Ovary (tissue), 10 donors: ENCODE results near the gene SRM. TPM values are rescaled to one million over a fixed set of nuclear protein-coding genes. Genes with fewer than 3 reads are reported as not detected.

ENCODE experiments used
- DNase-seq, 5 donors: peaks; one replicate each; pipeline ENCODE4 v3.0.0-alpha.2; 2019 to 2020
- H3K27ac ChIP-seq, 2 donors: fragments of 200-600 bp; one replicate each; pipeline versions ENCODE4 v1.5.1 to v1.8.0; 2019 to 2022
- H3K27me3 ChIP-seq: fragments of 200-600 bp; one replicate; pipeline ENCODE4 v1.8.0; 2022
- H3K36me3 ChIP-seq: fragments of 200-600 bp; sonication (generic); one replicate; pipeline ENCODE4 v1.5.1; 2019
- H3K4me1 ChIP-seq: one replicate; pipeline ENCODE4 v1.8.1; 2013; ENCODE audit warnings: mild to moderate bottlenecking, moderate library complexity; ENCODE audit not compliant: insufficient read depth
- H3K4me3 ChIP-seq: fragments of 200-600 bp; sonication (generic); one replicate; pipeline ENCODE4 v1.5.1; 2017
- H3K9me3 ChIP-seq, 2 donors: fragments of 200-600 bp in 1 of 2; sonication (generic) in 1 of 2; one replicate each; pipeline versions ENCODE4 v1.5.1 to v1.8.1; 2013 to 2019; ENCODE audit warnings: mild to moderate bottlenecking in 1 of 2, moderate library complexity in 1 of 2
- EP300 ChIP-seq: sonication (generic); formaldehyde crosslinking; IDR thresholded peaks from one replicate; pipeline ENCODE4 v1.6.1; 2017; ENCODE audit warnings: antibody characterized with exemption
- POLR2A ChIP-seq: fragments of 450-650 bp; IDR thresholded peaks from one replicate; pipeline ENCODE4 v1.6.1; 2017; ENCODE audit warnings: antibody characterized with exemption, mild to moderate bottlenecking, moderate library complexity
- WGBS, 3 donors: extraction: QIAGEN DNeasy Blood & Tissue Kit in 1 of 3; methylation state at CpG; one replicate each; pipeline versions ENCODE4 v1.1.5 to v1.1.7; 2013 to 2017; 5-methylcytosine and 5-hydroxymethylcytosine counted together
- intact Hi-C, 4 donors: fragments of 100-400 bp; cut with DNase I; formaldehyde crosslinking; loops; one replicate each; pipeline versions ENCODE4 v1.11.0 to v1.15.1; 2022 to 2023
- long read RNA-seq, 3 donors: library from polyadenylated mRNA in 2 of 3; unstranded in 2 of 3; transcript quantifications; one replicate each; pipeline ENCODE4 v2.0.0 and lab custom pipeline, GENCODE V29; 2021 to 2026
- polyA plus RNA-seq, 2 donors: library from polyadenylated mRNA; stranded (reverse); fragments of 200-250 nt in 1 of 2; fragments of 350-450 nt in 1 of 2; fragmentation: Illumina TruSeq in 1 of 2; extraction: RNeasy Lipid Tissue Mini Kit (QIAGEN cat#74804) in 1 of 2; gene quantifications; one replicate each; pipeline ENCODE4 v1.2.3, GENCODE V29; 2013 to 2014
- total RNA-seq, 7 donors: library from RNA; depleted of rRNA in 2 of 7; stranded (reverse); fragments of >200 nt in 2 of 7; fragmentation: NEBNext Ultra II Directional in 3 of 7; extraction: Animal tissue kit (Norgen Biotek cat#: 25700) in 3 of 7; gene quantifications; one replicate each; pipeline versions ENCODE4 v1.1.0 to v1.2.4, GENCODE V29; 2016 to 2023
- TF ChIP-seq, protein P1 (sequence below), 3 donors: fragments of 450-650 bp in 2 of 3; fragments of 200-600 bp in 1 of 3; IDR thresholded peaks; one replicate each; pipeline versions ENCODE4 v1.5.1 to v1.8.0; 2016 to 2022; ENCODE audit warnings: antibody characterized with exemption in 3 of 3, mild to moderate bottlenecking in 1 of 3
- donor health status: DM: no; HTN: no; CAD: no; lungs with moderate emphysema.
- donor health status: DM: no; HTN: no; CAD: no.
- donor health status: Bipolar disorder and iron deficiency.
- donor health status: DM: yes; HTN: yes; CAD: no.
- donor health status: DM: no; HTN: no; CAD: no.
- donor health status: DM: yes; HTN: yes; CAD: no.

The SRM gene
- total RNA-seq (100 to 1,000 TPM in 1 of 7 donors, 10 to 100 TPM in 6; 31.7 to 111 (median 72.5) TPM), polyA plus RNA-seq (10 to 100 TPM; 52.5 to 55.1 TPM)
- long read RNA-seq, donor 1, partial matches to known transcripts = 7 of 8 reads
- long read RNA-seq, donor 1, other reads (novel, unspliced or antisense) = 0 of 8 reads
- long read RNA-seq, donor 2, transcript SRM-201 (8 exons, 1,266 nt) = major isoform, 107 of 174 reads
- long read RNA-seq, donor 2, partial matches to known transcripts = 60 of 174 reads
- long read RNA-seq, donor 2, other reads (novel, unspliced or antisense) = 0 of 174 reads
- long read RNA-seq, donor 3, transcript SRM-201 (8 exons, 1,266 nt) = major isoform, 221 of 240 reads
- long read RNA-seq, donor 3, partial matches to known transcripts = 8 of 240 reads
- long read RNA-seq, donor 3, other reads (novel, unspliced or antisense) = 11 of 240 reads

DNA sequence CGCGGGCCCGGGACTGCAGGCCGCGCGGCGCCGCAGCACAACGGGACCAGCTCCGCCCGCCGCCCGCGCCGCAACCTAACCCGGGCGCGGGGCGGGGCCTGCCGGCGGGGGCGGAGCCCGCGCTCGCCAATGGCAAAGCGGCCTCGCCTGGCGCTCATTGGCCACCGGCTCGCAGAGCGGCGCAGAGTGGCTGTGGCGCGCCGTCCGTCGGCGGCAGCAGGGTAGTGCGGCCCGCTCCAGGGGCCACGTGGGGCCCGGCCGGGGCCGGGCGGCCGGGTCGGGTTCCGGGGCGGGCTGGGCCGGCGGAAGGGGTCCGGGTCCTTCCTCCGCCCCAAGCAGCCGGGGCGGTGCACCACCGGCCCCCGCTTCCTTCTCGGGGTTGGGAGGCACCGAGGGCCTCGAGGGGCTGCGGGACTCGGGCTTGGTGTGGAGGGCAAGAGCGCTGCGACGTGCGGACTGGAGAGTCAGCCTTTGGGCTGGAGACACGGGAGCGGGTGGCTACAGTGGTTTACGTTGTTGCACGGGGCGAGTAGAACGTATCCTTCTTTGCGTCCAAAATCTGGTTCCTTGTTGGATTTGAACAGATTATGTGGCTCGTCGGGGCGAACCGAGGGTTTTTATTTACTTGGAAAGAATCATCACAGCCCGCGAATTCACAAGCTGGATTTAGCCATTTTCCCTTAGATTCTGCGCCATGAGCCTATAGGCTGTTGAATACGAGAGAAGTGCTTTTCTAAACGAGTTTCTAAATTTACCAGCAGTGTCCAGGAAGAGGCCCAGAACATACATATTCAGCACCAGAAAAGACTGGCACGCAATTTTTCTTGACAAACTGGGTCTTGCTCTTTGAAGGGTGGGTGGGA, at the start of gene SRM:
Gene SRM, minus strand, starts transcription at position 51 of the 863 bp plus-strand sequence. CDS start 75 bp downstream, outside the sequence.
- intact Hi-C loops = no loop called here
- DNase-seq = peak; percentile 86 to 94 (median 90)
- Histone ChIP-seq H3K27ac (peak within 1 kb of the TSS; percentile 0 to 14), H3K4me3 (peak within 1 kb of the TSS; percentile 98), H3K4me1 (peaks cover 18% of the 10 kb centered on the region), H3K9me3 (peaks cover 0 to 3% of the 10 kb centered on the region in 2 donors), H3K36me3 (no peaks in the 10 kb centered on the region), H3K27me3 (no peaks in the 10 kb centered on the region)
- TF ChIP-seq, protein P1, sequence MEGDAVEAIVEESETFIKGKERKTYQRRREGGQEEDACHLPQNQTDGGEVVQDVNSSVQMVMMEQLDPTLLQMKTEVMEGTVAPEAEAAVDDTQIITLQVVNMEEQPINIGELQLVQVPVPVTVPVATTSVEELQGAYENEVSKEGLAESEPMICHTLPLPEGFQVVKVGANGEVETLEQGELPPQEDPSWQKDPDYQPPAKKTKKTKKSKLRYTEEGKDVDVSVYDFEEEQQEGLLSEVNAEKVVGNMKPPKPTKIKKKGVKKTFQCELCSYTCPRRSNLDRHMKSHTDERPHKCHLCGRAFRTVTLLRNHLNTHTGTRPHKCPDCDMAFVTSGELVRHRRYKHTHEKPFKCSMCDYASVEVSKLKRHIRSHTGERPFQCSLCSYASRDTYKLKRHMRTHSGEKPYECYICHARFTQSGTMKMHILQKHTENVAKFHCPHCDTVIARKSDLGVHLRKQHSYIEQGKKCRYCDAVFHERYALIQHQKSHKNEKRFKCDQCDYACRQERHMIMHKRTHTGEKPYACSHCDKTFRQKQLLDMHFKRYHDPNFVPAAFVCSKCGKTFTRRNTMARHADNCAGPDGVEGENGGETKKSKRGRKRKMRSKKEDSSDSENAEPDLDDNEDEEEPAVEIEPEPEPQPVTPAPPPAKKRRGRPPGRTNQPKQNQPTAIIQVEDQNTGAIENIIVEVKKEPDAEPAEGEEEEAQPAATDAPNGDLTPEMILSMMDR (IDR thresholded peaks at IDR 0.05) = peak in 2 of 3 donors; percentile 83 to 89
- TF ChIP-seq EP300 (no peak), POLR2A (peak; percentile 48)
- WGBS, 3 donors = 0 to 1% (median 0%) methylated on average over 53 to 82 of the region's 83 CpGs

DNA sequence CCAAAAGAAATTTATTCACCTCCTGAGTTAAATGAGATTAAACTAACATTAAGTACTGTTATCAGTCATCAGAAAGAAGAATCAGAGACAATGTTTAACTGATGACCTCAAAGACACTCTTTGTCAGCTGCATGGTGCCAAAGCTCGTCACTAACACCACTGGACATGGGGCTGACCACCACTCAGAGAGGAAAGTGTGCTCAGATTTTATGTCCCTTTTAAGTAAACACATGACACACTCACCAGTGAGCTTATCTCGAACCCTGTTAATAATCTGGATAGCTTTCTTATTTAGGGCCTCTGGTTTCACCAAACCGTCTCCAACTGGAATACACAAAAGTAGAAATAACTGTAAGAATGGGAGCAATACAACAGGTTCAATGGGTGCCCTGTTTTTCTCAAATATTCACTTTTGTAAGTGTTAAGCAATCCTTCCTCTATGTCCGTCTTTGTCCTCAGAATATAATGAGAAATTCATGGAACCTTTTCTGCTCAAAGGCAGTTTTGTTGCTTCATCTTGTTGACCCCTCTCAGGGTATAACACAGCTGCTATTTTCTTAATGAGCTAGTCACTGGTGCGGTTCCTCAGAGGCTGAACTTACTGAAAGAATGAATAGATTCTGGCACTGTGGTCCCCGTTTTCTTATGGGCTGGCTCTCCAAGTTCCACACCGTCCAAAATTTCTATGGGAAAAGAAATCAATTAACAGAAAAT, 49.4 kb upstream of the SRM start:
- TF ChIP-seq POLR2A = no peak
- TF ChIP-seq EP300 = no peak
- TF ChIP-seq, protein P1 (IDR thresholded peaks at IDR 0.05) = no peak
- no peak overlapping the region for H3K4me3 ChIP-seq
- DNase-seq = no peak
- no peaks in the 10 kb centered on the region for H3K9me3 ChIP-seq
- H3K36me3 ChIP-seq = no peaks in the 10 kb centered on the region
- no peak overlapping the region for H3K27ac ChIP-seq
- intact Hi-C loops = no loop called here
- H3K4me1 ChIP-seq = no peaks in the 10 kb centered on the region
- H3K27me3 ChIP-seq = no peaks in the 10 kb centered on the region
- 84 to 88% (median 84%) methylated on average over 7 of the region's 7 CpGs for WGBS, 3 donors

DNA sequence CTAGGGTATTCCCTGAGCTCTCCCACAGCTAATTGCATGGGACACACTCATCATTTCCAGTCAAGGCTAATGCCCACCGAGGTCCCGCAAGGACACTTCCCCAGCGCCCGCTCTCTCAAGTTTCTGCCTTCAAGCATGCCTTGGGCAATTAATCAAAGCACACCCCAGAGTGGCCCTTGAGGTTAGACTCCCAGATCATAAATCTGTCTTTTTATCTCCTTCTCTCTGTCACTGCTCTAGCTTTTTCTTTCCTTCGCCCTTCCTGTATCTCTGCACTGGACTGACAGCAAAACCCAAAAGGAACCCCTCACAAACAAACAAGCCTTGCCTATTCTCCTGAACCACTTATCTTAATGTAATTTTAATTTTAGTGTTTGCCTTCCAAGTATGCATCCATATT, 47.8 kb upstream of the SRM start:
- no peaks in the 10 kb centered on the region for H3K36me3 ChIP-seq
- no peak for TF ChIP-seq EP300
- TF ChIP-seq, protein P1 (IDR thresholded peaks at IDR 0.05) = no peak
- TF ChIP-seq POLR2A = no peak
- H3K9me3 ChIP-seq = no peaks in the 10 kb centered on the region
- no peak for DNase-seq
- no peaks in the 10 kb centered on the region for H3K4me1 ChIP-seq
- H3K27ac ChIP-seq = no peak overlapping the region
- H3K27me3 ChIP-seq = no peaks in the 10 kb centered on the region
- no peak overlapping the region for H3K4me3 ChIP-seq
- intact Hi-C loops = no loop called here
- 66 to 85% (median 82%) methylated on average over 5 of the region's 5 CpGs for WGBS, 3 donors

DNA sequence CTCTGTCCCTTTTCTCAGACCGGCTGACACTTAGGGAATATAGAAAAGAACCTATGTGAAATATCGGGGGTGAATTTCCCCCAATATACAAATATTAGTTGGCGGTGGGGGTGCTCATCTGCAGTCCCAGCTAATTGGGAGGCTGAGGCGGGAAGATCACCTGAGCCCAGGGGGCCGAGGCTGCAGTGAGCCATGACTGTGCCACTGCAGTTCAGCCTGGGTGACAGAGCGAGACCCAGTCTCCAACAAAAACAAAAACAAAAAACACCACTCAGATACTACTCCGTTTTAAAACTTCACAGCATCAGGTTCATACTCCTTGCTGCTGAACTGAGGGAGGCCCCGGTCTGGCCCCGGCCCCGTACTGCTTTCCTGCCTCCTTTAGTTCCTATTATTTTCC, 45.8 kb upstream of the SRM start:
- intact Hi-C loops = no loop called here
- Histone ChIP-seq H3K4me3 (no peak overlapping the region), H3K27ac (no peak overlapping the region), H3K9me3 (no peaks in the 10 kb centered on the region), H3K4me1 (no peaks in the 10 kb centered on the region), H3K36me3 (no peaks in the 10 kb centered on the region), H3K27me3 (no peaks in the 10 kb centered on the region)
- TF ChIP-seq EP300 (no peak), POLR2A (no peak)
- TF ChIP-seq, protein P1 (IDR thresholded peaks at IDR 0.05) = no peak
- no peak for DNase-seq
- WGBS, 3 donors = 87 to 90% (median 88%) methylated on average over 10 of the region's 10 CpGs
